Measurements from ENCODE around the gene MICAL3. TPM values are rescaled to one million over a fixed set of nuclear protein-coding genes. Genes with fewer than 3 reads are reported as not detected.

Gene MICAL3
- total and polyA plus RNA-seq, 9 of the 15 experiments (the other 6 are each of a cell fraction or from before 2014, with no cell fraction given) = 0.53 to 32.1 (median 12.3) TPM

GRCh38 chr22:17786435-17787161 is 237.8 kb downstream of the MICAL3 start (continued):
- TF ChIP-seq MEF2D (tag; conservative IDR thresholded peaks at IDR 0.05; ENCODE audit: low read depth) = no peak
- TF ChIP-seq POLR2AphosphoS5 (IDR thresholded peaks at IDR 0.05; ENCODE audit: control insufficient read depth, insufficient read depth, low read depth, low read length) = peak; percentile 57; the same call in 1 of the 2 replicates
- TF ChIP-seq ZNF436 (CRISPR knock-in tag; IDR thresholded peaks at IDR 0.05) = no peak
- 0 out of 2 replicates have a peak, but pooled peaks have one; percentile 22 for TF ChIP-seq CEBPG (CRISPR knock-in tag; IDR thresholded peaks at IDR 0.05)
- no peak for TF ChIP-seq CEBPG (tag; conservative IDR thresholded peaks at IDR 0.05 in 1 of 2, IDR thresholded peaks at IDR 0.05 in 1 of 2)
- no peak for TF ChIP-seq KLF10 (CRISPR knock-in tag; IDR thresholded peaks at IDR 0.05)
- TF ChIP-seq TBP (optimal IDR thresholded peaks at IDR 0.05; ENCODE audit: low read depth, low read length) = peak; percentile 60
- no peak for TF ChIP-seq RBM22 (IDR thresholded peaks at IDR 0.05; ENCODE audit: low read depth, low read length, poor library complexity, severe bottlenecking)
- no peak for TF ChIP-seq SREBF1 (IDR thresholded peaks at IDR 0.05; ENCODE audit: borderline replicate concordance, low read depth, low read length)
- TF ChIP-seq NR1H2 (CRISPR knock-in tag; IDR thresholded peaks at IDR 0.05) = no peak
- TF ChIP-seq FOSL1 (tag; conservative IDR thresholded peaks at IDR 0.05) = 0 out of 2 replicates have a peak, but pooled peaks have one; percentile 27
- no peak for TF ChIP-seq SMARCB1 (IDR thresholded peaks at IDR 0.05; ENCODE audit: insufficient read length, low read depth)
- no peak for TF ChIP-seq NR2C2 (CRISPR knock-in tag; IDR thresholded peaks at IDR 0.05)
- peak; percentile 59 for TF ChIP-seq NR2C2 (tag; IDR thresholded peaks at IDR 0.05)
- TF ChIP-seq MCM2 (IDR thresholded peaks at IDR 0.05; ENCODE audit: low read depth) = no peak
- TF ChIP-seq, protein P1, sequence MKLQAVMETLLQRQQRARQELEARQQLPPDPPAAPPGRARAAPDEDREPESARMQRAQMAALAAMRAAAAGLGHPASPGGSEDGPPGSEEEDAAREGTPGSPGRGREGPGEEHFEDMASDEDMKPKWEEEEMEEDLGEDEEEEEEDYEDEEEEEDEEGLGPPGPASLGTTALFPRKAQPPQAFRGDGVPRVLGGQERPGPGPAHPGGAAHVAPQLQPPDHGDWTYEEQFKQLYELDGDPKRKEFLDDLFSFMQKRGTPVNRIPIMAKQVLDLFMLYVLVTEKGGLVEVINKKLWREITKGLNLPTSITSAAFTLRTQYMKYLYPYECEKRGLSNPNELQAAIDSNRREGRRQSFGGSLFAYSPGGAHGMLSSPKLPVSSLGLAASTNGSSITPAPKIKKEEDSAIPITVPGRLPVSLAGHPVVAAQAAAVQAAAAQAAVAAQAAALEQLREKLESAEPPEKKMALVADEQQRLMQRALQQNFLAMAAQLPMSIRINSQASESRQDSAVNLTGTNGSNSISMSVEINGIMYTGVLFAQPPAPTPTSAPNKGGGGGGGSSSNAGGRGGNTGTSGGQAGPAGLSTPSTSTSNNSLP (IDR thresholded peaks at IDR 0.05; ENCODE audit: borderline replicate concordance, low read depth, low read length) = no peak
- TF ChIP-seq TFE3 (CRISPR knock-in tag; IDR thresholded peaks at IDR 0.05) = peak; percentile 74
- no peak for TF ChIP-seq NFYB (IDR thresholded peaks at IDR 0.05; ENCODE audit: extremely low read depth, insufficient read length)
- peak in 1 of 2 experiments; percentile 72; a peak in 1 of 4 replicates for TF ChIP-seq UBTF (IDR thresholded peaks at IDR 0.05; ENCODE audit: borderline replicate concordance in 1 of 2, low read depth in 2 of 2, low read length in 2 of 2)
- TF ChIP-seq ZNF764 (CRISPR knock-in tag; IDR thresholded peaks at IDR 0.05; ENCODE audit: low read depth) = no peak
- TF ChIP-seq JUNB (CRISPR knock-in tag; conservative IDR thresholded peaks at IDR 0.05) = no peak
- TF ChIP-seq KLF1 (tag; IDR thresholded peaks at IDR 0.05) = 0 out of 2 replicates have a peak, but pooled peaks have one; percentile 16
- no peak for TF ChIP-seq CREB1 (IDR thresholded peaks at IDR 0.05)
- peak; percentile 63; the same call in 1 of the 2 replicates for TF ChIP-seq CREB1 (CRISPR knock-in tag; IDR thresholded peaks at IDR 0.05)

Data from K562 (cell line).